GM23338 (cell line): ENCODE measurements around the gene KRTAP17-1. TPM values are rescaled to one million over a fixed set of nuclear protein-coding genes. Genes with fewer than 3 reads are reported as not detected.
"Not testable (repeated sequence)": the region's sequence is repeated elsewhere in the genome, so short reads cannot be mapped to it uniquely, and the experiment has no call there.

Source experiments
- ATAC-seq: fragments of 200-7000 bp; cut with Tn5 transposase; 3 replicates; pipeline ENCODE4 v1.9.1; 2020
- DNase-seq: peaks from one replicate; pipeline ENCODE4 v3.0.0-alpha.2; 2015; ENCODE audit warnings: low spot score
- H2AFZ ChIP-seq: fragments of 200-600 bp; sonication (generic); 2 replicates; pipeline ENCODE4 v1.8.0; 2016; ENCODE audit warnings: antibody characterized with exemption, mild to moderate bottlenecking, moderate library complexity
- H3F3A ChIP-seq: fragments of 200-600 bp; sonication (generic); replicated peaks from 2 replicates; pipeline ENCODE4 v1.8.0; 2017; ENCODE audit warnings: antibody characterized with exemption, mixed run types, low read depth
- H3K27ac ChIP-seq: fragments of 200-600 bp; sonication (generic); 2 replicates; pipeline ENCODE4 v1.6.1; 2016; ENCODE audit warnings: low read depth
- H3K27me3 ChIP-seq: fragments of 200-600 bp; sonication (generic); 2 replicates; pipeline ENCODE4 v1.8.0; 2016; ENCODE audit warnings: mild to moderate bottlenecking, mixed run types, moderate library complexity; ENCODE audit not compliant: insufficient read depth
- H3K36me3 ChIP-seq: fragments of 200-600 bp; sonication (generic); 2 replicates; pipeline ENCODE4 v1.8.0; 2016; ENCODE audit warnings: mild to moderate bottlenecking; ENCODE audit not compliant: insufficient read depth
- H3K4me1 ChIP-seq: fragments of 200-600 bp; sonication (generic); 2 replicates; pipeline ENCODE4 v1.8.0; 2016; ENCODE audit warnings: mild to moderate bottlenecking, moderate library complexity; ENCODE audit not compliant: insufficient read depth
- H3K4me2 ChIP-seq: fragments of 200-600 bp; sonication (generic); 2 replicates; pipeline ENCODE4 v1.7.1; 2017; ENCODE audit warnings: mixed run types
- H3K4me3 ChIP-seq: fragments of 200-600 bp; sonication (generic); 2 replicates; pipeline ENCODE4 v1.6.1; 2016; ENCODE audit warnings: mixed run types
- H3K79me2 ChIP-seq: fragments of 200-600 bp; sonication (generic); replicated peaks from 2 replicates; pipeline ENCODE4 v1.8.0; 2017; ENCODE audit warnings: mild to moderate bottlenecking; ENCODE audit not compliant: insufficient read depth
- H3K9me2 ChIP-seq: fragments of 200-600 bp; sonication (generic); 2 replicates; pipeline ENCODE4 v1.8.0; 2017; ENCODE audit not compliant: insufficient read depth
- H4K20me1 ChIP-seq: fragments of 200-600 bp; sonication (generic); replicated peaks from 2 replicates; pipeline ENCODE4 v1.8.0; 2017; ENCODE audit warnings: mild to moderate bottlenecking; ENCODE audit not compliant: insufficient read depth
- H3K27ac Mint-ChIP-seq: 2 replicates; pipeline ENCODE4 v1.8.0; 2020; ENCODE audit warnings: inconsistent platforms, mild to moderate bottlenecking, moderate library complexity, mixed read lengths
- H3K27me3 Mint-ChIP-seq: 3 replicates; pipeline ENCODE4 v1.8.0; 2022; ENCODE audit warnings: low read depth, mild to moderate bottlenecking, moderate library complexity, mixed read lengths, inconsistent platforms; ENCODE audit not compliant: insufficient read depth, poor library complexity
- H3K36me3 Mint-ChIP-seq: 3 replicates; pipeline ENCODE4 v1.8.0; 2021; ENCODE audit warnings: low read depth, mild to moderate bottlenecking, inconsistent platforms, moderate library complexity, mixed read lengths
- H3K4me1 Mint-ChIP-seq: 3 replicates; pipeline ENCODE4 v1.8.0; 2020; ENCODE audit warnings: mild to moderate bottlenecking, inconsistent platforms, mixed read lengths
- H3K4me3 Mint-ChIP-seq: 3 replicates; pipeline ENCODE4 v1.8.0; 2021; ENCODE audit warnings: moderate library complexity, mild to moderate bottlenecking, inconsistent platforms, mixed read lengths
- H3K9me3 Mint-ChIP-seq: 3 replicates; pipeline ENCODE4 v1.8.0; 2020; ENCODE audit warnings: moderate library complexity, mild to moderate bottlenecking, inconsistent platforms, mixed read lengths
- CREB1 ChIP-seq: fragments of 250-450 bp; sonication (Bioruptor Pico); IDR thresholded peaks from 2 replicates; pipeline ENCODE4 v1.5.0; 2020; ENCODE audit warnings: low read depth, mild to moderate bottlenecking, moderate library complexity
- ETS1 ChIP-seq: IDR thresholded peaks from 2 replicates; pipeline ENCODE4 v1.6.1; 2016; ENCODE audit warnings: antibody characterized with exemption
- EZH2phosphoT487 ChIP-seq: fragments of 200-600 bp; sonication (generic); IDR thresholded peaks from one replicate; pipeline ENCODE4 v1.8.1; 2018; ENCODE audit warnings: antibody characterized with exemption; ENCODE audit not compliant: unreplicated experiment
- JUNB ChIP-seq: IDR thresholded peaks from one replicate; pipeline ENCODE4 v1.6.1; 2016; ENCODE audit warnings: antibody characterized with exemption; ENCODE audit not compliant: unreplicated experiment
- polyA plus RNA-seq: library from polyadenylated mRNA; unstranded; fragments of >200 nt; fragmentation: Nextera tagmentation; extraction: Ambion mirVana; gene quantifications from 2 replicates; pipeline ENCODE4 v1.2.1, GENCODE V29; 2016
- total RNA-seq: library from RNA; depleted of rRNA; stranded (reverse); fragments of >200 nt; shearing (Covaris generic); gene quantifications from 2 replicates; pipeline ENCODE4 v1.2.3, GENCODE V29; 2014

Gene KRTAP17-1
- total and polyA plus RNA-seq, 2 experiments from 2014 or later = not detected

- H3K36me3 ChIP-seq, H3K9me3 Mint-ChIP-seq, H3K4me2 ChIP-seq, H2AFZ ChIP-seq, H3K9me2 ChIP-seq, H3K36me3 Mint-ChIP-seq, H3K27ac Mint-ChIP-seq, H3F3A ChIP-seq, DNase-seq, H3K27me3 Mint-ChIP-seq, ATAC-seq, H3K4me3 ChIP-seq, H4K20me1 ChIP-seq, H3K4me1 ChIP-seq, H3K79me2 ChIP-seq, H3K27ac ChIP-seq, H3K27me3 ChIP-seq, H3K4me1 Mint-ChIP-seq, H3K4me3 Mint-ChIP-seq: not testable (repeated sequence)
These were observed 34.9 kb upstream of the KRTAP17-1 start, which contains the start of gene KRT33A for GRCh38 chr17:41350381-41350878. TSS of gene KRT33A (minus strand) at chr17:41350828. CDS start at chr17:41350767, 61 bp downstream.

- H3K4me1 ChIP-seq = no peaks in the 10 kb centered on the region
- H3K9me3 Mint-ChIP-seq = peaks cover 8% of the 10 kb centered on the region
- TF ChIP-seq EZH2phosphoT487 (no peak), ETS1 (no peak), JUNB (no peak), CREB1 (CRISPR knock-in tag) (no peak)
- H3K27me3 Mint-ChIP-seq = no peaks in the 10 kb centered on the region
- no peaks in the 10 kb centered on the region for H3K27me3 ChIP-seq
- 0 out of 2 replicates have a peak, but pooled peaks cover 10% of the 10 kb centered on the region for H3K9me2 ChIP-seq
- H3K79me2 ChIP-seq = no peaks in the 10 kb centered on the region
- no peak overlapping the region for H3K4me3 ChIP-seq
- no peaks in the 10 kb centered on the region for H3K36me3 ChIP-seq
- no peaks in the 10 kb centered on the region for H3F3A ChIP-seq
- no peak overlapping the region for H3K27ac Mint-ChIP-seq
- no peak overlapping the region for H3K27ac ChIP-seq
- H3K4me2 ChIP-seq = no peak overlapping the region
- ATAC-seq (no peak), DNase-seq (no peak)
- H3K4me1 Mint-ChIP-seq = no peaks in the 10 kb centered on the region
- no peak overlapping the region for H2AFZ ChIP-seq
- no peaks in the 10 kb centered on the region; the same call in 2 of the 3 replicates for H3K36me3 Mint-ChIP-seq
- H4K20me1 ChIP-seq = 0 out of 2 replicates have a peak, but pooled peaks cover 4% of the 10 kb centered on the region
- no peak overlapping the region for H3K4me3 Mint-ChIP-seq
These were observed 32.6 kb upstream of the KRTAP17-1 start for GRCh38 chr17:41347869-41348760.

- DNase-seq, H3K27ac ChIP-seq, H3K27me3 ChIP-seq, H3K9me2 ChIP-seq, H3K27me3 Mint-ChIP-seq, H3K4me1 ChIP-seq, H3K36me3 ChIP-seq, ATAC-seq, H3K27ac Mint-ChIP-seq, H3F3A ChIP-seq, H3K4me3 ChIP-seq, H4K20me1 ChIP-seq, H3K79me2 ChIP-seq, H3K36me3 Mint-ChIP-seq, H3K4me2 ChIP-seq, H2AFZ ChIP-seq, H3K4me1 Mint-ChIP-seq, H3K4me3 Mint-ChIP-seq: not testable (repeated sequence)
- peaks cover 21% of the 10 kb centered on the region for H3K9me3 Mint-ChIP-seq
These were observed 30.9 kb upstream of the KRTAP17-1 start for GRCh38 chr17:41346421-41346820.
